ENCODE results near the gene MMP11. TPM values are rescaled to one million over a fixed set of nuclear protein-coding genes. Genes with fewer than 3 reads are reported as not detected.
A peak's percentile ranks its signal among the peaks of the same experiment; 100 is the strongest.

The MMP11 gene
- total RNA-seq, 1 donor from 2014 or later: 51.5 TPM

GRCh38 chr22:23760056-23760455 lies 12.6 kb upstream of the MMP11 start:
- no peak for DNase-seq (ENCODE audit: low read depth)

GRCh38 chr22:23762842-23763578 lies 9.6 kb upstream of the MMP11 start, which contains the start of gene C22orf15:
Gene C22orf15 (plus strand): TSS chr22:23762990. CDS start chr22:23763307, 317 bp downstream.
- no peak for DNase-seq (ENCODE audit: low read depth)

- no peak for DNase-seq (ENCODE audit: low read depth)
Measured at GRCh38 chr22:23763579-23763945, 9.1 kb upstream of the MMP11 start.

GRCh38 chr22:23763954-23764353 lies 8.7 kb upstream of the MMP11 start:
- no peak for DNase-seq (ENCODE audit: low read depth)

- DNase-seq (ENCODE audit: low read depth): no peak
Measured at GRCh38 chr22:23764899-23765881, 7.5 kb upstream of the MMP11 start.

- DNase-seq (ENCODE audit: low read depth): no peak
Measured at GRCh38 chr22:23767303-23767672, 5.4 kb upstream of the MMP11 start.

- DNase-seq (ENCODE audit: low read depth): peak; percentile 80
Measured at GRCh38 chr22:23767673-23768548, 4.7 kb upstream of the MMP11 start, which contains the start of gene CHCHD10. Gene CHCHD10 (minus strand): TSS chr22:23767972. CDS start chr22:23767874, 98 bp downstream.

- no peak for DNase-seq (ENCODE audit: low read depth)
Measured at GRCh38 chr22:23769321-23769965, 3.2 kb upstream of the MMP11 start.

- DNase-seq (ENCODE audit: low read depth): no peak
Measured at GRCh38 chr22:23772315-23772648, 367 bp upstream of the MMP11 start.

- DNase-seq (ENCODE audit: low read depth): peak; percentile 48
Measured at GRCh38 chr22:23773483-23774113, 949 bp downstream of the MMP11 start.

- no peak for DNase-seq (ENCODE audit: low read depth)
Measured at GRCh38 chr22:23774114-23774921, 1.7 kb downstream of the MMP11 start.

GRCh38 chr22:23774922-23775436 lies 2.3 kb downstream of the MMP11 start:
- peak; percentile 91 for DNase-seq (ENCODE audit: low read depth)

GRCh38 chr22:23775779-23776375 lies 3.2 kb downstream of the MMP11 start:
- peak; percentile 55 for DNase-seq (ENCODE audit: low read depth)

- DNase-seq (ENCODE audit: low read depth): peak; percentile 87
Measured at GRCh38 chr22:23777776-23778576, 5.3 kb downstream of the MMP11 start.

- DNase-seq (ENCODE audit: low read depth): no peak
Measured at GRCh38 chr22:23778577-23778900, 5.9 kb downstream of the MMP11 start.

- DNase-seq (ENCODE audit: low read depth): no peak
Measured at GRCh38 chr22:23779083-23779482, 6.4 kb downstream of the MMP11 start.

GRCh38 chr22:23779731-23780130 lies 7.1 kb downstream of the MMP11 start:
- no peak for DNase-seq (ENCODE audit: low read depth)

- no peak for DNase-seq (ENCODE audit: low read depth)
Measured at GRCh38 chr22:23780146-23780748, 7.6 kb downstream of the MMP11 start.

All from myocyte (in vitro differentiated cells).